ENCODE data around the gene ZC3H12C.
"Not testable (repeated sequence)": the region's sequence is repeated elsewhere in the genome, so short reads cannot be mapped to it uniquely, and the experiment has no call there.

The ZC3H12C gene

DNA sequence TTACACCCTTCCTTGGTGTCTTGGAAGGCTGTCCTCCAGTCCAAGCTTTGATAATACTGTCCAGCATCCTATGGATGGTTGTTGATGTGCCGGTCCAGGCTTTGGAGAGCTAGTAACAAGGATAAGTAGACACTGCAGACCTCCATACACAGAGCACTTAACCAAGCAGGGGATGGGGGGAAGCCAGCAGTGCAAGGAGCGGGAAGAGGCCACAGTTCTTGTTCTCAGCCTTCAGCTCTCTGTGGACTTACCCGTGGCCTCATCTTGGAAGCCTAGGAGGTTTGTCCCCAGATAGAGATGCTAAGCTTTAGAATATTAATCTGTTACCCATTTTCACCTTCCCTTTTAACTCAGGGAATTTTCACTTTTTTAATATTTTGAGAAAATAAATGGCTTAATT, 30.9 kb upstream of the ZC3H12C start:
- no peak for DNase-seq
- no peaks in the 10 kb centered on the region for H3K9me3 ChIP-seq (ENCODE audit: control insufficient read depth, low read length)
- H3K4me3 ChIP-seq (ENCODE audit: insufficient read depth, low read depth, low read length, poor library complexity, severe bottlenecking) = no peak overlapping the region
- no peak overlapping the region for H3K27ac ChIP-seq (ENCODE audit: insufficient read depth, low read length, poor library complexity, severe bottlenecking)
- H3K36me3 ChIP-seq (ENCODE audit: control insufficient read depth, insufficient read depth, low read length) = no peaks in the 10 kb centered on the region
- H3K27me3 ChIP-seq (replicated peaks; ENCODE audit: control insufficient read depth, insufficient read depth, low read length, poor library complexity, severe bottlenecking) = no peaks in the 10 kb centered on the region
- H3K4me1 ChIP-seq (ENCODE audit: control insufficient read depth, insufficient read depth, low read length, poor library complexity, severe bottlenecking) = no peaks in the 10 kb centered on the region

DNA sequence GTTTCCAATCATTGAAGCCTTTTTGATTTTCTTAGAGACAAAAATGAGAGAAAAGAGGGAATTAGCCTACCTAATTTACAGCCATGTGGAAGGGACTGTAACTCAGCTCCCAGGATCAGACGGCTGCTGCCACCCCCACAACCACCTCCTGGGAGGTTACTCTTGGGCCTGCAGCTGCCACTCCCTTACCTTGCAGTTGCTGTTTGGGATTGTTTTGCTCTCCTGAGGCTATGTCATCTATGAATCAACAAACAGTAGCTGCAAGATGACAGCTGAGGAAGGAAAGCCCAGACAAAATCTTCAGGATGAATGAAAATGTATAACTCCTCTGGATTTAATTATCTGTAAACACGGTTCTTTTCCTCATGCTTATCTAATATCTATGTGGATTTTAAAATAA, 28.0 kb upstream of the ZC3H12C start:
- no peaks in the 10 kb centered on the region for H3K27me3 ChIP-seq (replicated peaks; ENCODE audit: control insufficient read depth, insufficient read depth, low read length, poor library complexity, severe bottlenecking)
- no peak for DNase-seq
- no peaks in the 10 kb centered on the region for H3K9me3 ChIP-seq (ENCODE audit: control insufficient read depth, low read length)
- H3K4me1 ChIP-seq (ENCODE audit: control insufficient read depth, insufficient read depth, low read length, poor library complexity, severe bottlenecking) = no peaks in the 10 kb centered on the region
- no peaks in the 10 kb centered on the region for H3K36me3 ChIP-seq (ENCODE audit: control insufficient read depth, insufficient read depth, low read length)
- no peak overlapping the region for H3K27ac ChIP-seq (ENCODE audit: insufficient read depth, low read length, poor library complexity, severe bottlenecking)
- no peak overlapping the region for H3K4me3 ChIP-seq (ENCODE audit: insufficient read depth, low read depth, low read length, poor library complexity, severe bottlenecking)

GRCh38 chr11:110068001-110068400, 25.2 kb upstream of the ZC3H12C start:
- H3K4me3 ChIP-seq (ENCODE audit: insufficient read depth, low read depth, low read length, poor library complexity, severe bottlenecking); H3K27ac ChIP-seq (ENCODE audit: insufficient read depth, low read length, poor library complexity, severe bottlenecking); H3K36me3 ChIP-seq (ENCODE audit: control insufficient read depth, insufficient read depth, low read length); H3K9me3 ChIP-seq (ENCODE audit: control insufficient read depth, low read length); H3K27me3 ChIP-seq (replicated peaks; ENCODE audit: control insufficient read depth, insufficient read depth, low read length, poor library complexity, severe bottlenecking); H3K4me1 ChIP-seq (ENCODE audit: control insufficient read depth, insufficient read depth, low read length, poor library complexity, severe bottlenecking); DNase-seq: not testable (repeated sequence)

DNA sequence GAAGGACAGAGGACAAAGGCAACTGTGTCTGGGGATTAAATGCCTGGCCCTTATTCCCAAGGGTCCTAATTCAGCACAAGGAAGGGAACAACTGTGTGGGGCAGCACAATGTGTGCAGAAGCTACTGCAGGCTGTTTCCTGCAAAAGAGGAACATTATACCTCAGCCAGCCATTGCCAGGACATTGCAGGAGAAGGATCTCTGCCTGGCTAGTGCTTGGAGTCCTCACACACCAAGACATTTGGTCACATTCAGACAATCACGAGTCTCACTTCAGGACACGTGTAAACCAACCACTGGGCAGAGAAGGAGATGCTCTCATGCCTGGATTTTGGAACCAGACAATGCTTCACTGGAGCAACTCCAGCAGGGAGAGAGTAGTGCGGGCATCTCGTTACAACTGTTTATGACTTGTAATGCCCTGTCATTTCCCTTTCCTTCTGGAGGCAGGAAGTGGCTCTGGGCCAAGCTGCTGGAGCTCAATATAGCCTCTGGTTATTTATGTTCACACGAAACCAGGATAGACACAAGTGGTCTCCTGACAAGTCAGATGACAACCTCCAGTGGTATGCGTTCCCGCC, 23.9 kb upstream of the ZC3H12C start:
- Histone ChIP-seq H3K27me3 (replicated peaks; ENCODE audit: control insufficient read depth, insufficient read depth, low read length, poor library complexity, severe bottlenecking) (no peaks in the 10 kb centered on the region), H3K9me3 (ENCODE audit: control insufficient read depth, low read length) (no peaks in the 10 kb centered on the region), H3K4me1 (ENCODE audit: control insufficient read depth, insufficient read depth, low read length, poor library complexity, severe bottlenecking) (no peaks in the 10 kb centered on the region), H3K27ac (ENCODE audit: insufficient read depth, low read length, poor library complexity, severe bottlenecking) (no peak overlapping the region), H3K4me3 (ENCODE audit: insufficient read depth, low read depth, low read length, poor library complexity, severe bottlenecking) (no peak overlapping the region), H3K36me3 (ENCODE audit: control insufficient read depth, insufficient read depth, low read length) (no peaks in the 10 kb centered on the region)
- DNase-seq = no peak

GRCh38 chr11:110070176-110070575, 23.0 kb upstream of the ZC3H12C start:
- no peak overlapping the region for H3K27ac ChIP-seq (ENCODE audit: insufficient read depth, low read length, poor library complexity, severe bottlenecking)
- H3K36me3 ChIP-seq (ENCODE audit: control insufficient read depth, insufficient read depth, low read length) = no peaks in the 10 kb centered on the region

DNA sequence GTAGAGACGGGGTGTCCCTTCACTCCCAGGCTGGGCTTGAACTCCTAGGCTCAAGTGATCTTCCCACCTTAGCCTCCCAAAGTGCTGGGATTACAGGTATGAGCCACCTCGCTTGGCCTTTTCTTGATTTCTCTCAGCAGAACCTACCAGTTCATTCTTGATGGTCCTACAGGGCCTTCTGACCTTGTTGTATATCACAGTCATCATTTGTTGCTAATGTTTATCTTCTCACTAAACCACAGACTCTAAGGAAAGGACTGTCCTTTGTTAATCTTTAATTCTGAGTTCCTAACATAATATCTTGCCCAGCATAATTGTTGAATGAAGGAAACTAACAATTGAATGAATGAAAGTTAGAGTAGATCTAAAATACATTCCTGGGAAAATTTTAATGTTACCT, 22.0 kb upstream of the ZC3H12C start:
- Histone ChIP-seq H3K9me3 (ENCODE audit: control insufficient read depth, low read length) (no peaks in the 10 kb centered on the region), H3K36me3 (ENCODE audit: control insufficient read depth, insufficient read depth, low read length) (no peaks in the 10 kb centered on the region), H3K4me3 (ENCODE audit: insufficient read depth, low read depth, low read length, poor library complexity, severe bottlenecking) (no peak overlapping the region), H3K4me1 (ENCODE audit: control insufficient read depth, insufficient read depth, low read length, poor library complexity, severe bottlenecking) (no peaks in the 10 kb centered on the region), H3K27me3 (replicated peaks; ENCODE audit: control insufficient read depth, insufficient read depth, low read length, poor library complexity, severe bottlenecking) (no peaks in the 10 kb centered on the region), H3K27ac (ENCODE audit: insufficient read depth, low read length, poor library complexity, severe bottlenecking) (no peak overlapping the region)
- DNase-seq = no peak

More at GRCh38 chr11:110070176-110070575, 23.0 kb upstream of the ZC3H12C start:
- Histone ChIP-seq H3K4me3 (ENCODE audit: insufficient read depth, low read depth, low read length, poor library complexity, severe bottlenecking) (no peak overlapping the region), H3K4me1 (ENCODE audit: control insufficient read depth, insufficient read depth, low read length, poor library complexity, severe bottlenecking) (no peaks in the 10 kb centered on the region), H3K9me3 (ENCODE audit: control insufficient read depth, low read length) (no peaks in the 10 kb centered on the region), H3K27me3 (replicated peaks; ENCODE audit: control insufficient read depth, insufficient read depth, low read length, poor library complexity, severe bottlenecking) (no peaks in the 10 kb centered on the region)
- DNase-seq = no peak

DNA sequence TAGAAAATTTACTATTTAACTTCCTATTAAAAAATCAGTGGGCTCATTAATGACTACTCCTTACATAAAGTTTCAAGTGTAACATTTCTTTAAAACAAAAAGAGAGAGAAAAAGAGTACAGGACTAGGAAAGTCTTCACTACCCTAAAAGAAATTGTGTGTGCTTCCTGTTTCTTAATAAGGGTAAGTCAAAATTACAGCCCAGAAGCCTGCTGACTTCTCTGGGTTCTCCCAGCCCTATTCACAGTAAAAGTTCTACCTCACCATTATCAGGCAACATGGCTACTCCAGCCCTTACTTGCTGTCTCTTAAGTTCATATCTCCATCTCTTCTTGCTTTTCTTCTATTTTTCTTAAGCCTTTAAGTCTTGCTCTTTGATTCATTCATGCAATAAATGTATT, 20.3 kb upstream of the ZC3H12C start:
- Histone ChIP-seq H3K9me3 (ENCODE audit: control insufficient read depth, low read length) (no peaks in the 10 kb centered on the region), H3K27me3 (replicated peaks; ENCODE audit: control insufficient read depth, insufficient read depth, low read length, poor library complexity, severe bottlenecking) (no peaks in the 10 kb centered on the region), H3K36me3 (ENCODE audit: control insufficient read depth, insufficient read depth, low read length) (no peaks in the 10 kb centered on the region), H3K27ac (ENCODE audit: insufficient read depth, low read length, poor library complexity, severe bottlenecking) (no peak overlapping the region), H3K4me1 (ENCODE audit: control insufficient read depth, insufficient read depth, low read length, poor library complexity, severe bottlenecking) (no peaks in the 10 kb centered on the region), H3K4me3 (ENCODE audit: insufficient read depth, low read depth, low read length, poor library complexity, severe bottlenecking) (no peak overlapping the region)
- no peak for DNase-seq

GRCh38 chr11:110074499-110074898, 18.7 kb upstream of the ZC3H12C start:
- no peak overlapping the region for H3K27ac ChIP-seq (ENCODE audit: insufficient read depth, low read length, poor library complexity, severe bottlenecking)
- H3K27me3 ChIP-seq (replicated peaks; ENCODE audit: control insufficient read depth, insufficient read depth, low read length, poor library complexity, severe bottlenecking) = no peaks in the 10 kb centered on the region
- no peak for DNase-seq
- H3K36me3 ChIP-seq (ENCODE audit: control insufficient read depth, insufficient read depth, low read length) = no peaks in the 10 kb centered on the region
- H3K4me3 ChIP-seq (ENCODE audit: insufficient read depth, low read depth, low read length, poor library complexity, severe bottlenecking) = no peak overlapping the region
- H3K9me3 ChIP-seq (ENCODE audit: control insufficient read depth, low read length) = peaks cover 3% of the 10 kb centered on the region
- no peaks in the 10 kb centered on the region for H3K4me1 ChIP-seq (ENCODE audit: control insufficient read depth, insufficient read depth, low read length, poor library complexity, severe bottlenecking)

DNA sequence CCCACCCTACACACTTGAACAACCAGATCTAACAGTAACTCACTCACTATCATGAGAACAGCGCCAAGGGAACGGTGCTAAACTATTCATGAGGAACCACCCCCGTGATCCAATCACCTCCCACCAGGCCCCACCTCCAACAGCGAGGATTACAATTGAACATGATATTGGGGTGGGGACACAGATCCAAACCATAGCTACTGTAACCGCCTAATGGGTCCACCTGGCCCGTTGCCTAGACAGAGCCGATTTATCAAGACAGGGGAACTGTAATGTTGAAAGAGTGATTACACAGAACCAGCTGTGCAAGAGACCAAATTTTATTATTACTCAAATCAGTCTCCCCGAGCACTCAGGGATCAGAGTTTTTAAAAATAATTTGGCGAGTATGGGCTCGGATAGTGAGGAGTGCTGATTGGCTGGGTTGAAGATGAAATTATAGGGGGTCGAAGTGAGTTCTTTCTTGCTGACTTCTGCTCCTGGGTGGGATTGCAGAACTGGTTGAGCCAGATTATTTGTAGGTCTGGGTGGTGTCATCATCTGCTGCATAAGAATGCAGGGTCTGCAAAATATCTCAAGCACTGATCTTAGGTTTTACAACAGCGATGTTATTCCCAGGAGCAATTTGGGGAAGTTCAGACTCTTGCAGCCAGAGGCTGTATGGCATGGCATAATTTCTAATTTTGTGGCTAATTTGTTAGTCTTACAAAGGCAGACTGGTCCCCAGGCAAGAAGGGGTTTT, 17.9 kb upstream of the ZC3H12C start:
- no peak overlapping the region for H3K4me3 ChIP-seq (ENCODE audit: insufficient read depth, low read depth, low read length, poor library complexity, severe bottlenecking)
- no peak for DNase-seq
- H3K27ac ChIP-seq (ENCODE audit: insufficient read depth, low read length, poor library complexity, severe bottlenecking) = no peak overlapping the region
- H3K4me1 ChIP-seq (ENCODE audit: control insufficient read depth, insufficient read depth, low read length, poor library complexity, severe bottlenecking) = no peaks in the 10 kb centered on the region
- H3K9me3 ChIP-seq (ENCODE audit: control insufficient read depth, low read length) = peaks cover 3% of the 10 kb centered on the region
- H3K36me3 ChIP-seq (ENCODE audit: control insufficient read depth, insufficient read depth, low read length) = no peaks in the 10 kb centered on the region
- H3K27me3 ChIP-seq (replicated peaks; ENCODE audit: control insufficient read depth, insufficient read depth, low read length, poor library complexity, severe bottlenecking) = no peaks in the 10 kb centered on the region

DNA sequence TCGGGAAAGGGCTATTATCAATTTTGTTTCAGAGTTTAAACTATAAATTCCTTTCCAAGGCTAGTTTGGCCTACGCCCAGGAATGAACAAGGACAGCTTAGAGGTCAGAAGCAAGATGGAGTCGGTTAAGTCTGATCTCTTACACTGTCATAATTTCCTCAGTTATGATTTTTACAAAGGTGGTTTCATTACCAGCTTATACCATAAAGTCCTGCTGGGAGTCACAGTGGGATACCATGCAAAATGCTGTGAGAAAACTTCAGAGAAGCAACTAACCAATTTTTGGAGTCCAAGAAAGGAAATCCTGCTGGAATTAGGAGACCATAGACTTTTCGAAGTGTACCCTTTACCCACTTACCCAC, 17.4 kb upstream of the ZC3H12C start:
- no peak overlapping the region for H3K4me3 ChIP-seq (ENCODE audit: insufficient read depth, low read depth, low read length, poor library complexity, severe bottlenecking)
- no peak overlapping the region for H3K27ac ChIP-seq (ENCODE audit: insufficient read depth, low read length, poor library complexity, severe bottlenecking)
- H3K27me3 ChIP-seq (replicated peaks; ENCODE audit: control insufficient read depth, insufficient read depth, low read length, poor library complexity, severe bottlenecking) = no peaks in the 10 kb centered on the region
- no peaks in the 10 kb centered on the region for H3K4me1 ChIP-seq (ENCODE audit: control insufficient read depth, insufficient read depth, low read length, poor library complexity, severe bottlenecking)
- no peaks in the 10 kb centered on the region for H3K36me3 ChIP-seq (ENCODE audit: control insufficient read depth, insufficient read depth, low read length)
- peaks cover 3% of the 10 kb centered on the region for H3K9me3 ChIP-seq (ENCODE audit: control insufficient read depth, low read length)
- DNase-seq = no peak

Measured in effector memory CD4-positive, alpha-beta T cell (primary cell).